Mesothelial cell of epicardium (in vitro differentiated cells): ENCODE measurements around the gene NUPR1. TPM values are rescaled to one million over a fixed set of nuclear protein-coding genes. Genes with fewer than 3 reads are reported as not detected.

Experiments
- DNase-seq, 2 experiments: peaks; one replicate each; pipeline ENCODE4 v3.0.0; 2021; ENCODE audit warnings: low spot score in 2 of 2; ENCODE audit not compliant: unreplicated experiment in 2 of 2
- H3K27ac Mint-ChIP-seq: 2 replicates; pipeline ENCODE4 v1.8.0; 2021; ENCODE audit warnings: mixed read lengths
- H3K27me3 Mint-ChIP-seq: 2 replicates; pipeline ENCODE4 v1.8.0; 2021; ENCODE audit warnings: low read depth, mixed read lengths
- H3K36me3 Mint-ChIP-seq: 2 replicates; pipeline ENCODE4 v1.8.0; 2021; ENCODE audit warnings: mixed read lengths
- H3K4me1 Mint-ChIP-seq: 2 replicates; pipeline ENCODE4 v1.8.0; 2021; ENCODE audit warnings: mixed read lengths
- H3K4me3 Mint-ChIP-seq: 2 replicates; pipeline ENCODE4 v1.8.0; 2021; ENCODE audit warnings: mild to moderate bottlenecking, moderate library complexity, mixed read lengths
- H3K9me3 Mint-ChIP-seq: 2 replicates; pipeline ENCODE4 v1.8.0; 2021; ENCODE audit warnings: mixed read lengths
- CTCF ChIP-seq: fragments of 200-600 bp; sonication (generic); IDR thresholded peaks from one replicate; pipeline ENCODE4 v1.5.0; 2021; ENCODE audit warnings: antibody characterized with exemption; ENCODE audit not compliant: unreplicated experiment
- total RNA-seq: library from RNA; stranded (reverse); gene quantifications from 3 replicates; pipeline ENCODE4 v1.2.1, GENCODE V29; 2021

The NUPR1 gene
- total RNA-seq, 1 donor from 2014 or later, result 12.3 TPM

- no peak for DNase-seq
- H3K27me3 Mint-ChIP-seq, result no peaks in the 10 kb centered on the region
- no peak for TF ChIP-seq CTCF
- peaks cover 12% of the 10 kb centered on the region for H3K36me3 Mint-ChIP-seq
- H3K4me1 Mint-ChIP-seq, result peaks cover 24% of the 10 kb centered on the region
- H3K27ac Mint-ChIP-seq, result no peak overlapping the region
- H3K4me3 Mint-ChIP-seq, result no peak overlapping the region
- H3K9me3 Mint-ChIP-seq, result no peaks in the 10 kb centered on the region
Measured at GRCh38 chr16:28575446-28576109, 36.8 kb upstream of the NUPR1 start.

- no peak for TF ChIP-seq CTCF
- Mint-ChIP-seq H3K4me1 (peaks cover 24% of the 10 kb centered on the region), H3K4me3 (no peak overlapping the region), H3K27me3 (no peaks in the 10 kb centered on the region), H3K36me3 (peaks cover 12% of the 10 kb centered on the region), H3K27ac (no peak overlapping the region), H3K9me3 (no peaks in the 10 kb centered on the region)
- no peak for DNase-seq
Measured at GRCh38 chr16:28574925-28575324, 36.2 kb upstream of the NUPR1 start.

- Mint-ChIP-seq H3K36me3 (peaks cover 11% of the 10 kb centered on the region), H3K4me3 (no peak overlapping the region), H3K27ac (peak overlapping the region; percentile 87), H3K9me3 (no peaks in the 10 kb centered on the region), H3K4me1 (peaks cover 24% of the 10 kb centered on the region), H3K27me3 (no peaks in the 10 kb centered on the region)
- DNase-seq, result no peak
- no peak for TF ChIP-seq CTCF
Measured at GRCh38 chr16:28573738-28574718, 35.3 kb upstream of the NUPR1 start.

GRCh38 chr16:28572696-28573510, 34.1 kb upstream of the NUPR1 start:
- peaks cover 24% of the 10 kb centered on the region for H3K4me1 Mint-ChIP-seq
- H3K36me3 Mint-ChIP-seq, result peaks cover 10% of the 10 kb centered on the region
- H3K4me3 Mint-ChIP-seq, result peak overlapping the region; percentile 24
- TF ChIP-seq CTCF, result no peak
- H3K27me3 Mint-ChIP-seq, result no peaks in the 10 kb centered on the region
- no peaks in the 10 kb centered on the region for H3K9me3 Mint-ChIP-seq
- DNase-seq, result peak; percentile 37 to 70
- H3K27ac Mint-ChIP-seq, result peak overlapping the region; percentile 87

GRCh38 chr16:28569968-28570752, 31.4 kb upstream of the NUPR1 start:
- H3K9me3 Mint-ChIP-seq, result peaks cover 12% of the 10 kb centered on the region
- DNase-seq, result no peak
- peaks cover 21% of the 10 kb centered on the region for H3K36me3 Mint-ChIP-seq
- no peak overlapping the region for H3K4me3 Mint-ChIP-seq
- peaks cover 24% of the 10 kb centered on the region for H3K4me1 Mint-ChIP-seq
- TF ChIP-seq CTCF, result no peak
- H3K27me3 Mint-ChIP-seq, result no peaks in the 10 kb centered on the region
- H3K27ac Mint-ChIP-seq, result no peak overlapping the region
